NCI-H82 (cell line): ENCODE results near the gene TMED9.

Experiments used
- DNase-seq: peaks from one replicate; lab custom pipeline; 2025; lab: John Stamatoyannopoulos, UW

Gene TMED9

DNA sequence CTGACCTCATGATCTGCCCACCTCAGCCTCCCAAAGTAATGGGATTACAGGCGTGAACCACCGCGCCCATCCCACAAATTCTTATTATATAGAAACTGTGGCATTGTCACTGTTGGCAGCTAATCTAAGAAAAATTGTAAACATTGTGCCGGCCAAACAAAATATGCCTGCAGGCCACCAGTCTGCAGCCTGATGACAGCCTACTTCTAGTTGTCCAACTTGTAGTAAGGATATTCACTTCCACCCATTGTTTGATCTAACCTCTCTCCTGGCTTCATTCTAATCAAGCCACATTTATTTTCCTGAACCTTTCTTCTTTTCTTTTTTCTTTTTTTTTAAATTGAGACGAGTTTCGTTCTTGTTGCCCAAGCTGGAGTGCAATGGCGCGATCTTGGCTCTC lies 13.7 kb upstream of the TMED9 start:
- no peak for DNase-seq

DNA sequence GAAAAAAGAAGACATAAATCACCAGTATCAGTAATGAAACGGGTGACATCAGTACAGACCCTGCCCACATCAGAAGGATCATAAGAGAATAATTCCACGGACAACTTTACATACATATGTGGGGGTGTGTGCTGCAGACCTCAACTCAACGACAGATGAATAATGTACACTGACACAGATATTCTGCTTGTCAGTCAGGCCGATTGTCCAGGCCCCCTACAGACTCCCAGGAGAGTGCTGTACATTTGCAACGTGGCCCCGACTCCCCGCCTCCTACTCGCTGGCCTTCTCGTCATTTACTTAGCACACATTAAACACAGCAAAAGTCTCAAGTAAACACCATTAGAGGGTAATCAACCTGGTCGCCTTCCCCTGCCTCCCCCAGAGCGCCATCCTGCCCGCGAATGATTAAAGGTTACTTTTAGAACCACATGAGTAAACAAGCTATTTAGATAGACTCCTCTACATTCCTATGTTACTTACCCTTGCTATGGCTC lies 3.5 kb upstream of the TMED9 start:
- DNase-seq = no peak

DNA sequence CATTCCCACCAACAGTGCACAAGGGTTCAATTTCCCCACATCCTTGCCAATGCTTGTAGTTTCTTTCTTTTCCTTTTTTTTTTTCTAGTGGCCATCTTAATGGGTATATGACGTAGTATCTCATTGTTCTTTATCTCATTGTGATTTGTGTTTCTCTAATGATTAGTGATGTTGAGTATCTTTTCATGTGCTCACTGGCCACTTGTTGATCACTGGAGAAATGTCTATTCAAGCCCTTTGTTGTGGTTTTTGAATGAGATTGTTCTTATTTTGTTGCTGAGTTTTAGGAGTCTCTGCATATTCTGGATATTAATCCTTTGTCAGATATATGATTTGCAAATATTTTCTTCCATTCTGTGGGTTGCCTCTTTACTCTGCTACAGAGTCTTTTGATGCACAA lies 1.6 kb upstream of the TMED9 start:
- no peak for DNase-seq

DNA sequence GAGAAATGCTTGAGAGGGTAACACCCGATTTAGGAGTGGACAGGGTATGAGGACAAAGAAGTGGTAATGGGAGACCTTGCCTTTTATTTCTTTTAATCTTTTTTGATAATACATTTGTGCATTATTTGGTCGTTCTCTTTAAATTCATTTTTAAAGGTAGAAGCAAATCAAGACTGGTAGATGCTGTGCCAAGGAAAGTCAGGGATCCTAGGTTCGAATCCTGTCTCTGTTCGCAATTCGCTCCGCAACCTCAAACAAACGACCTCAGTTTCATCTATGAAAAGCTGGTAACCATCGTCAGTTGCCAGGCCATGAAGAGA lies 353 bp upstream of the TMED9 start:
- DNase-seq = no peak

DNA sequence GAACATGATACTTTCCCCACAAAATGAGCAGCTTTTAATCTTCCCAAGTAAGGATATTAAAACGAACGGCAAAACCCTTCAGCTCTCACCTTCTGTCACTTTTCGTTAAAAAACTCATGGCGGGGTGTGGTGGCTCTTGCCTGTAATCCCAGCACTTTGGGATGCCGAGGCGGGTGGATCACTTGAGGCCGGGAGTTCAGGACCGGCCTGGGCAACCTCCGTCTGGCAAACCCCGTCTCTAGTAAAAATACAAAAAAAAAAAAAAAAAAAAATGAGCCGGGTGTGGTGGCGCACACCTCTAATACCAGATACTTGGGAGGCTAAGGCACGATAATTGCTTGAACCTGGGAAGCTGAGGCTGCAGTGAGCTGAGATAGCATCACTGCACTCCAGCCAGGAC lies 902 bp downstream of the TMED9 start:
- no peak for DNase-seq

DNA sequence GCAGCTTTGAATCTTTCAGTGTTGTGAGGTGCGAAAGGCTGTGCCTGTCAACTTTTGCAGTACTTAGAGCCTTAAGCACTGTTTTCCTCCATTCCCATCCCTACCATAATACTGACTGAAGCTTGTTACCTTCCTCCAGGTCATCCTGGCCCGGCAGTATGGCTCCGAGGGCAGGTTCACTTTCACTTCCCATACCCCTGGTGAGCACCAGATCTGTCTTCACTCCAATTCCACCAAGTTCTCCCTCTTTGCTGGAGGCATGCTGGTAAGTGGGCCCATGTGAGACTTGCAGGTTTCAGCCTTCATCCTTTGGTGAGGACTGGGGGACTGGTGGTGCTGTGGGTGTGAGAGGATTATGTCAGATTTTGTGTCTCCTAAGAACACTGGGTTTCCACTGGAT lies 1.5 kb downstream of the TMED9 start:
- no peak for DNase-seq

DNA sequence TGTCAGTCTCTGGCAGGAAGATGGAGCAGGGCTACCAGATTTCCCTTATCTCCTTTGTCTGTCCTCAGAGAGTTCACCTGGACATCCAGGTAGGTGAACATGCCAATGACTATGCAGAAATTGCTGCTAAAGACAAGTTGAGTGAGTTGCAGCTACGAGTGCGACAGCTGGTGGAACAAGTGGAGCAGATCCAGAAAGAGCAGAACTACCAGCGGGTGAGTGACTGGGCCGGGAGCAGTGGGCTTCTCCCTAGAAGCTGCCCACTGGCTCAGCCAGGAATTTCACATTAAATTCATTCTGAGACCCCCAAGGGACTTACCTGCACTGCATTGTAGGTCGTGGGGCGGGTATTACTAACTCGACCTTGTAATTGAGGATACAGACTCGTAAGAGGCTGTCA lies 2.1 kb downstream of the TMED9 start:
- DNase-seq = no peak

DNA sequence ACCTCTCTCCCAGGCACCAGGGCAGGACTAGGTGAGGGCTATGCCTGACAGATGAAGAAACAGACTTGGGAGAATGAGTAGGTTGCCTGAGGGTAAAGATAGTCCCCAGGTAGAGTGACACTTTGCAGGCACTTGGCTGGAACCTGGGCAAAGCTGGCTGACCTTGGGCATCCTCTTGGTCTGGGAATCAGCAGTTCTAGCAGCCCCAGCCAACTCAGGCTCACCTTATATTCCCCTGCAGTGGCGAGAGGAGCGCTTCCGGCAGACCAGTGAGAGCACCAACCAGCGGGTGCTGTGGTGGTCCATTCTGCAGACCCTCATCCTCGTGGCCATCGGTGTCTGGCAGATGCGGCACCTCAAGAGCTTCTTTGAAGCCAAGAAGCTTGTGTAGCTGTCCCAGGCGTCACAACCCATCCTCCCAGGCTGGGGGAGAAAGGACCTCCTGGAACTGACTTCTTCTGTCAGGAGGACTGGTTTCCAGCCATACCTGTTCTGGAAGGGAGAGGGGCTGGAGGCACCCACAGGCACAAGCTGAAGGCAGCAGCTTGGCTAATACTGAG lies 3.1 kb downstream of the TMED9 start:
- DNase-seq = no peak

DNA sequence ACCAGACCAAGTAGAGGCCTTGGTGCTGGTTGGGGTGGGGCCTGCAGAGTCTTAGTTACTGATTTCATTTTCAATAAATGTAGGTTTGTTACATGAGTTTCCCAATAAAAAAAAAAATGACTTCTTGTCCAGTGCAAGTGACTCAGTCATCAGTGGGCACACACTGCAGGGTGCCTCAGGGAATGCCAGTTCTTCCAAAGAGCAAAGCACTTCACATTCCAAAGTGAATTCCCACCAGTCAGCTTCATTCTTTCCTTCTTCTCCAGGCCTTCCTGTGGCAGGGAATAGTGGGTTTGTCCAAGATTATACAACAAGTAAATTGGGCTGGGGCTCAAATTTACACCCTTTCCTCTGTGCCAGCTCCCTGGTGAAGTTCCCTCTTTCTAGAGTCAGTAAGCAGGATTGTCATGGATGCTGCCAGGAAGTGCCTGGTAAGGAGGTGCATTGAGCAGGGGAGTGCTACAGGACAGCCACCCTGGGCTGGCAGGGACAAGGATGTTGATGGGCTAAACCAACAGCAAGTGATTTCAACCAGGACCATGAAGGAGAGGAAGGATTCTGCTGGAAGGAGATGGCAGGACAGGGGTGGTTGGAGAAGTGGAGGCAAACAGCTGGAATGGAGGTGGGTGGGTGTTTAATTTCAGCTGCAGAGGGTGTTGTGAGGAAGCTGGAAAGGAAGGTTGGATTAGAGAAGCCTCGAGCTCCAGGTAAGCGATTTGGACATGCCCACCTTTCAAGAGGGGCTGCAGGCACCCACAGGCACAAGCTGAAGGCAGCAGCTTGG lies 4.2 kb downstream of the TMED9 start:
- no peak for DNase-seq

DNA sequence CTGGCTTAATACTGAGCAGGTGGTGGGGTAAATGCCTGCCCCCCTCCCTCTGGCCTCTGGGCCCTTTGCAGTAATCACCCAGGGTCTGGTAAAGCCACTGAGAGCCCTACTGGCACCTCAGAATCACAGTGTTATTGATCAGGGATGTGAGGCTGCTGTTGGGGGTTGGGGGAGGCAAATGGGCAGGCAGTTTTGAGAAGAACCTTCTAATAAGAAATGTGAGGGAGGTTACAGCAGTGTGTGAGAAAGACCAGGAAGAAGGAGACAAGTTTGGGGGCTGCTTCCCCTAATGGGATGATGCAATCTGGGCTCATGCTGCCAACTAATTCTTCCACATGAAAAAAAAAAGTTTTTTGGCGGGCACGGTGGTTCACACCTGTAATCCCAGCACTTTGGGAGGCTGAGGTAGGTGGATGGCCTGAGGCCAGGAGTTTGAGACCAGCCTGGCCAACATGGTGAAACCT lies 4.8 kb downstream of the TMED9 start:
- peak; percentile 59 for DNase-seq

DNA sequence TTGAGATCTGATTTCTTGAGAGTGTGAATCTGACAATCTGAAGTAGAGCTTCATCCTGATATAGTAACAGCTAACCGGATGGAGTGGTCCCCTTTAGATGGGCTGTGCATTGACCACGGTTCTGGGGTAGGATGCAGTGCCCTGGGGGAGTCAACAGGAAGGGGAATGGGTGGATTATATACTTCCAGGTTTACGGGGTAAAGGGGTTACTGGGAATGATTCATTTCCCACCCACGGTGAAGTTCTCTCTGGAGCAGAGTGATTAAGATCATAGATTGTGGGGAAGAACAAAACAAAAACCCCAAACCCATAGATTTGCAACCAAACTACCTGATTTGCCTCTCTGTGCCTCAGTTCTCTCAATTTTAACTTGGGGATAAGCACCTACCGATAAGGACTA lies 6.5 kb downstream of the TMED9 start:
- DNase-seq = no peak

DNA sequence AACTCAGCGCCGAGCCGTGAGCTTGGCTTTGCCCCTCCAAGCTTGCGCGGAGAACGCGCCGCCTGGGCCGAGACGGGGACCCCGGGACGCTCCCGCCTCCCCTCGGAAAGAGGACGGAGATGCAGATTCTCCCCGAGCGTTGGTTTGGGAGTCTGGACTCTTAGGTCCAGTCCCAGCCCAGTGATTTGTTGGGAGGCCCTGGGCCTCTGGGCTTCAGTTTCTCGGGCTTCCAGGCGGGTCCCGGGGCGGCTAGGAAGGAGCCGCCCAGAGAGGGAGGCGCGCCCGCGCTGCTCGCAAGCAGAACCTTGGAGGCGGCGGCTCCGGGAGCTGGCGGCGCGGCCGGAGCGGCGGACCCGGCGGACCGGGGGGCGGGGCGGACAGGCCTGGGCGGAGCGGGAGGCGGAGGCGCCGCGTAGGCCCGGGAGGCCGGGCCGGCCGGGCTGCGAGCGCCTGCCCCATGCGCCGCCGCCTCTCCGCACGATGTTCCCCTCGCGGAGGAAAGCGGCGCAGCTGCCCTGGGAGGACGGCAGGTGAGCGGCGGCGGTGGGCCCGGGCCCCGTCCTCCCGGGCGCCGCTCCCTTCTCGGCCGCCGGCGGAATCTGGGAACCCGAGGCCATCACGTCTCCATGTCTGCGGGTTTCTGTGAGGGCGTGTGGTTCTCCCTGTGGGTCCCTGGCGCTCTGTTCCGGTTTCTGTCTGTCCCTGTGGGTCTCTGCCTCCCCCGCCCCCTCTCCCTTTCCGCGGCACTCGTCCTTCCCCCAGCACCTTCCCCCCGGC lies 7.9 kb downstream of the TMED9 start, which contains the start of gene B4GALT7:
Gene B4GALT7, plus strand, starts transcription at position 402 of the 777 bp plus-strand sequence. Its CDS starts 79 bp downstream, at position 481.
- DNase-seq = peak; percentile 75

DNA sequence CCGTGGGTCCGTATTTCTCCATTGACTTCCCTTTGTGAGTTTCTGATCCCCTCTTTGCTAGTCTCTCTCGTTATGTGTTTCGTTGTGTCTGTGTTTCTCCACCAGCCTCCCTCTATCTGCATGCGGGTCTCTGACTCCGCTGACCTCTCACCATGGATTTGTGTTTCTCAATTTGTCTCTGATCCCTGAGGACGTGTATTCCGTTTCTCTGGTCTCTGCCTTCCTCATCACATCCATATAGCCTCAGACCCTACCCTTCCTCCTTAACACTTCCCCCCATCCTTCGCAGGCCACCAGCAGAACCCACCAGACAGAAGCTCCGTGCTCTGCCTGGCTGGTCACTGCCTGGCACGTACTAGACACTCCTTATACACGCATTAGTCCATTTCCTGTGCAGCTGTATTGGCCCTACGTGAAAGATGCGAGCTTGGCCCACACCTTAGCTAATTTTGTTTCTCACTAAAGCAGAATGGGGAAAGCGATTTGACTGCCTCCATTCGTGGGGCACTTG lies 8.6 kb downstream of the TMED9 start:
- no peak for DNase-seq

DNA sequence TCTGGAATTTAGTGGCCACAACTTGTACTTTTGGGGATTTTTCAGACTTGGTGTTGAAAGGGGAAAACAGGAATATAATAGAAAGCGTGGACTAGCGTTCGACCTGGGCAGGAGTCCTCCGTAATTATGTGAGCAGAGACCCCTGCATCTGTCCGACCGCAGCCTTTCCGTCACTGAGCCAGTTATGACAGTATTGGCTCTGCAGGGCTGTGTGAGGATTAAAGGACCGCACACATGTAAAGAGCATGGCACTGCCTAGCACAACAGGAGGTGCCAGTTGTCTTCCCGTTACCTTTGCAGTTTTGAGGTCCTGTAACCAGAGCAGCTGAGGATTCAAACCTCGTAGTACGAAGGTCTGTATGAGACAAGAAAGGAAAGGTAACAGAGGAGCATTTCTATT lies 9.1 kb downstream of the TMED9 start:
- DNase-seq = no peak

DNA sequence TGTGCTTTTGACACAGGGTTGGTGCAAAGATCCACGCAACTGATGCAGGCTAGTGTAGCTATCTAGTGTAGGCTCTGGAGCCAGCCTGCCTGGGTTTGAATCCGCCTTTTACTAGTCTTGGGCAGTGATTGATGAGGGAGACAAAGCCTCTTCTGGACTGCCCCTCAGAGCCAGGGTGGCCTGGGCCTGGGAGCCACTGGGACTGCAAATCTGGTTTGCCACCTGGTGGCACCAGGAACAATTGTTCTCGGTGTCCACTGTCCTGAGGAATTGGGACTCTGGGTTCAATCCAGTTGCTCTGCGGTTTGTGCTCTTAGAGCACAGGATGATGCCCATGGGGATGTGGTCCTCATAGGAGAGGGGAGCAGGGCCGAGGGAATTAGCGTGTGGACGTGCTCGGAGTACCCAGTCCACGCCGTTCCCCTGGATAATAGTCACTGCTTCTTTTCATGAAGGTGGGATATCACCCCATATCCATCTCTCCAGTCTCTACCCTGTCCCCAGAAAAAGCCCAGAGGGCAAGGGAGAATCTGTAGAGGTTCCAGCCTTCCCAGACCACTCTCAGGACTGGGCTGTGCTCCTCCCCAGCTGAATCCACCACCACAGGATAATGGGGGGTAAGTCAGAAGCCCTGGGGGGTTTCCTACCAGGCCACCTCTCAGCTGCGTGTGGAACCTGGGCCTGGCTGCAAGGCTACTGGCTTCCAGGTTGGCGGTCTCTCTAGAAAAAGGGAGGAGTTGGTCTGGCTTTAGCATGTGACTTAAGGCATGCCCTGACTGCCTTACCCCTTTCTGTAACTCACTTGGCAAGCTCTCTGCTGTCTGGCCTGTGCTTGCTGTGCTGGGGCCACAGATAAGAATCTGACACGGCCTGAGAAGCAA lies 9.8 kb downstream of the TMED9 start:
- DNase-seq = peak; percentile 20

DNA sequence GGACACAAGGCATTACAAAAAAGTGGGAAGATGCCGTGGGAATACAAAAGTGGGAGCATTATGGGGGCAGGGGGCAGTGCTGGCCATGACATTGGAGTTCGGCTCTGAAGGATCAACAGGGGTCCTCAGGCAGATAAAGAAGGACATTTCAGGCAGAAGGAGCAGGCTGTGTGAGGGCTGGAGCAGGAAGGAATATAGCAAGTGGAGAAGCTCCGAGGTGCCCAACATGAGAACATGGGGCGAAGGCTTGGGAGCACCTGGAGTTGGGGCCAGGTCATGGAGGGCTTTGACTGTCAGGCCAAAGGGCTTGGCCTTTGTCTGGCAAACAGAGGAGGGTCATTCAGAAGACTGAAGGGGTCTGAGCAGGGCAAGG lies 10.4 kb downstream of the TMED9 start:
- no peak for DNase-seq

DNA sequence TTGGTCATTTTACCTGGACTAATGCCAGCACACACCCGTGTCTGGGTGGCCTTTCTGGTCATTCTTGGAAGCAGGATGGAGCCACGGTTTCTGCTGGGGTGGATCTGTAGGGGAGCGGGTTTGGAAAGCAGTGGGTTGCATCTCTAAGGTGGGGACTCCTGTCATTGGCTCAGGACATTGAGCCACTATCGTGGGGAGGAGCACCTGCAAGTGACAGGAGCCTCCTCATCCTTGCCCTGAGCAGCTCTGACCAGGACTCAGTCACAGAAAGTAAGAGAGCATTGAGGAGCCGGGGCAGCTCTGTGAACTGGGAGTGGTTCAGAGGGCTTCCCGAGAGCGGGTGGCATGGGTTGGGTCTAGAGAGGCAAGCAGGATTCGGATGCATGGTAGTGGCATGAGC lies 11.6 kb downstream of the TMED9 start:
- no peak for DNase-seq

DNA sequence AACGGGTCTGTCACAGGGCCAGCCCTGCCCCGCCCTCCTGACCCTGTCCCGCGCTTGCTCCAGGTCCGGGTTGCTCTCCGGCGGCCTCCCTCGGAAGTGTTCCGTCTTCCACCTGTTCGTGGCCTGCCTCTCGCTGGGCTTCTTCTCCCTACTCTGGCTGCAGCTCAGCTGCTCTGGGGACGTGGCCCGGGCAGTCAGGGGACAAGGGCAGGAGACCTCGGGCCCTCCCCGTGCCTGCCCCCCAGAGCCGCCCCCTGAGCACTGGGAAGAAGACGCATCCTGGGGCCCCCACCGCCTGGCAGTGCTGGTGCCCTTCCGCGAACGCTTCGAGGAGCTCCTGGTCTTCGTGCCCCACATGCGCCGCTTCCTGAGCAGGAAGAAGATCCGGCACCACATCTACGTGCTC lies 12.1 kb downstream of the TMED9 start:
- no peak for DNase-seq

DNA sequence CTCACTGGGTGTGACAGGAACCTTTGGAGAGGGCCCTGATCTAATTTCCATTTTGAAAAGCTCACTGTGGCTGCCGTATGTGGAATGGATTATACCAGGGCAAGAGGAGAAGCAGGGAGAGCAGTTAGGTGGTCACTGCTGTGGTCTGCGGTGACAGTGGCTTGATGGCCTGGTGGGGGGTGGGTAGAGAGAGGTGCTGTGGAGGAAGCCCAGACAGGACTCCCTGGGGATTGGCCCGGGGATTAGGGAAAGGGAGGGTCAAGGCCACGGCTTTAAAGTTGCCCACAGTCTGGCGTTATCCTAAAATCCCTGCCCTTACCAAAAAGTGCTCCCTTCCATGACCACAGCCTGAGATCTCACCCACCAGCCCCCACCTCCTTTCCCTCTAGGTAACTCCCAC lies 12.7 kb downstream of the TMED9 start:
- no peak for DNase-seq

DNA sequence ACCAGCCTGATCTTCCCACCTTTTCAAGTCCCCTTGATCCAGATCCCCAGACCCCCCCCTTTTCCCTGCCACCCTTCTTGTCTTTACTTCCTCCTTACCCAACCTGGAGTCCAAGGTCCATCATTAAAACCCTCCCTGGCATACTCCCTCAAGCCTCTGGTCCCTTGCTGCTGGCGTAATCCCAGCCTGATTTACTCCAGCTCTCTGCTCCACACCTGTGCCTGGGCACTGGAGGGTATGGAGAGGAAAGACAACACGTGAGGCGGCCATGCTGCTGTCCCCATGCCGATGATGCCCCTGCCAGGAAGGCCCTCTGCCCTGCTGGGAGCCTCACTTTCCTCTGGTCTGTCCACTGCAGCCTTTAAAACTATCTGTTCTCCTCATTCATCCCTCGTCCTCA lies 13.1 kb downstream of the TMED9 start:
- no peak for DNase-seq

DNA sequence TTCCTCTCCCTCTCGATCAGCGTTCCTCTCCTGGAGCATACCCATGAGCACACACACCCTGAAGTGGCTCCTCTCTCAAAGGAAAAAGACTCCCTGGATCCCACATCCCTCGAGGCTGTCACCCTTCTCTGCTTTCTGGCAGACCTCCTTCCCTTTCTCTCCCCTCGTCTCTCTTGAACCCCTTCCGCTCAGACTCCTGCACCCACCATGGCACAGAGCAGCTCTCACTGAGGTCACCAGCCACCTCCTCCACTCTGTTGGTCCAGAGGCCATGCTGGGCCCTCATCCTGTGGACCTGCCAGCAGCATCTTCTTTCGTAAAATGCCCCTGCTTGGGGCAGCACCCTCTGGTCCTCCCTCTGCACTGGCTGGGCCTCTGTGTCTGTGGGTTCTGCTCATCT lies 13.7 kb downstream of the TMED9 start:
- DNase-seq = no peak
